HTR-8/SVneo (cell line): ENCODE measurements around the gene C1S.
"Not testable (repeated sequence)": the region's sequence is repeated elsewhere in the genome, so short reads cannot be mapped to it uniquely, and the experiment has no call there.

ENCODE experiments used
- DNase-seq: peaks from one replicate; pipeline ENCODE4 v3.0.0; 2011; ENCODE audit warnings: low spot score, mixed read lengths; ENCODE audit not compliant: insufficient read length
- FAIRE-seq: peaks from 2 replicates; lab custom pipeline; 2011; peaks lifted over from hg19 to GRCh38; lab: Jason Lieb, UNC

Gene C1S

GRCh38 chr12:7045913-7046312, 14.6 kb upstream of the C1S start:
- FAIRE-seq: peak; percentile 28
- DNase-seq: no peak

GRCh38 chr12:7046383-7047105, 14.0 kb upstream of the C1S start:
- FAIRE-seq (peak; percentile 26), DNase-seq (no peak)

DNA sequence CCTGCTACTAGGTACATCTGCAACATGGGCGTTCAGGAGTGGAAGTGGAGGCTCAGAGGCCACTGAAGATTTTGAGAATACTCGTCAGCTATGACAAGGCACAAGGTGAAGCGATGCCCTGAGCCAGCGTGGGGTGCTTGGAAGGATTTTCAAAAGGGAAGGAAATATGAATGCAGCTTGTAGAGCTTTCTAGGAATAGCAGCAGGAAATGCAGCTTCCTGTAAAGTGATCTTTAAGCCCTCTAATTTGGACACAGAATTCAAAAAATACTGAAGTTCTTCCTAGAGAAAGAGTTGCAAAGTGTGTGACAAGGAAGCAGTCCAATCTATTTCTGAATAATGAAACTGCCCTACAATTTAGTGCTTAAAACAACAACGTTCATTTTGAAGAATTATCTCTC, 13.2 kb upstream of the C1S start:
- FAIRE-seq (no peak), DNase-seq (no peak)

GRCh38 chr12:7049445-7049951, 11.0 kb upstream of the C1S start:
- not testable (repeated sequence) for FAIRE-seq, DNase-seq

DNA sequence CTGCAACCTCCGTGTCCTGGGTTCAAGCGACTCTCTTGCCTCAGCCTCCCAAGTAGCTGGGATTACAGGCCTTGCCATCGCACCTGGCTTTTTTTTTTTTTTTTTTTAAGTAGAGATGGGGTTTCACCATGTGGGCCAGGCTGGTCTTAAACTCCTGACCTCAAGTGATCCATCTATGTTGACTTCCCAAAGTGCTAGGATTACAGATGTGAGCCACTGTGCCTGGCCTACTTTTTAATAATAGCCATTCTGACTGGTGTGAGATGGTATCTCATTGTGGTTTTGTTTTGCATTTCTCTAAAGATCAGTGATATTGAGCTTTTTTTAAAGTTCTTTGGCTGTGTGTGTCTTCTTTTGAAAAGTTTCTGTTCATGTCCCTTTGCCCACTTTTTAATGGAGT, 10.5 kb upstream of the C1S start:
- not testable (repeated sequence) for DNase-seq, FAIRE-seq

DNA sequence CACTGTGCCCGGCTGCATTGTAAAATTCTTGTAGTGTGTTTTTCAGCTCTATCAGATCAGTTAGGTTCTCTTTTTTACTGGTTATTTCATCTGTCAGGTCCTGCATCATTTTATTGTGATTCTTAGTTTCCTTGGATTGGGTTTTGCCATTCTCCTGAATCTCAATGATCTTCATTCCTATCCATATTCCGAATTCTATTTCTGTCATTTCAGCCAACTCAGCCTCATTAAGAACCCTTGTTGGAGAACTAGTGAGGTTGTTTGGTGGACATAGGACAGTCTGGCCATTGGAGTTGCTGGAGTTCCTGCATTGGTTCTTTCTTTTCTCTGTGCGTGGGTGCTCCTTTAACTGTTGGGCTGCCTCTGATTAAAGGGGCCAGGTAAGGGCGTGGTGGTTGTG, 5.6 kb upstream of the C1S start:
- DNase-seq: no peak
- FAIRE-seq: no peak

GRCh38 chr12:7055736-7056135, 4.8 kb upstream of the C1S start:
- DNase-seq, FAIRE-seq: not testable (repeated sequence)

GRCh38 chr12:7058163-7058845, 2.2 kb upstream of the C1S start:
- peak; percentile 13 for FAIRE-seq
- DNase-seq: no peak

GRCh38 chr12:7058850-7059395, 1.6 kb upstream of the C1S start:
- DNase-seq (no peak), FAIRE-seq (no peak)

DNA sequence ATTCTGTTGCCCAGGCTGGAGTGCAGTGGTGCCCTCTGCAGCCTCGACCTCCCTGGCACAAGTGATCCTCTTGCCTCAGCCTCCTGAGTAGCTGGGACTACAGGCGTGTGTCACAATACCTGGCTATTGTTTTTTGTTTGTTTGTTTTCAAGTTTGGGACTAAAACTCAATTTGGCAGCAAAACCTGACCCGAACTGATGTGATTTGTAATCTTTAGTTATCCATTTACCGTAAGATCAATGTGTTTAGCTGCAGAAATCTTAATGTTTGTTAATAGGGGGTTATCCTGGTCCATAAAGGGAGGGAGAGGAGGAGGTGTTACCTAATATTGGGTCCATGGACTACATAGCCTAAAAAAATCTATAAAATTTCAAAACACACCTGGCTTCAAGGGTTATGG, 738 bp upstream of the C1S start:
- no peak for FAIRE-seq
- DNase-seq: no peak

DNA sequence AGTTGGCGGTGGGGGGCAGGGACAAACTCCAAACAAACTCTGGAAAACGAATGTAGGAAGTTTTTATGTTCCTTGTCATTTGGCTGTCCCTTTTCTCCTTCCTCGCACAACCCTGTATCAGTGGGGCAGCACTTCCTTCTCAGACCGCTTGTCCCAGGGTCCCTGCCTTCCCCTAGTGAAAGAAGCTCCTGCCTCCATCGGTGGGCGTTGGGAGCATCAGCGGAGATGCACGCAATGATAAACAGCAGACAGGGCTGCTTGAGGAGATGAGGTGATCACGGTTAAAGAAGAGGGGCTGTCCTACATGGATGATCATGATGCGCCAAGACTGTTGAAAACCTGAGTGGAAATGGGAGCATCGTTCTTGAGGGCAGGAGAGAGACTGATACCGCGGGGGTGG, 620 bp downstream of the C1S start:
- DNase-seq (no peak), FAIRE-seq (no peak)

- DNase-seq (no peak), FAIRE-seq (no peak)
These were observed 1.1 kb downstream of the C1S start for GRCh38 chr12:7061596-7061995.

- no peak for DNase-seq
- no peak for FAIRE-seq
These were observed 4.0 kb downstream of the C1S start for GRCh38 chr12:7064516-7064915.

- FAIRE-seq (no peak), DNase-seq (no peak)
These were observed 4.6 kb downstream of the C1S start for GRCh38 chr12:7065073-7065623.

GRCh38 chr12:7066596-7066995, 6.1 kb downstream of the C1S start:
- no peak for DNase-seq
- peak; percentile 80 for FAIRE-seq

GRCh38 chr12:7067096-7067495, 6.6 kb downstream of the C1S start:
- no peak for DNase-seq
- FAIRE-seq: no peak

DNA sequence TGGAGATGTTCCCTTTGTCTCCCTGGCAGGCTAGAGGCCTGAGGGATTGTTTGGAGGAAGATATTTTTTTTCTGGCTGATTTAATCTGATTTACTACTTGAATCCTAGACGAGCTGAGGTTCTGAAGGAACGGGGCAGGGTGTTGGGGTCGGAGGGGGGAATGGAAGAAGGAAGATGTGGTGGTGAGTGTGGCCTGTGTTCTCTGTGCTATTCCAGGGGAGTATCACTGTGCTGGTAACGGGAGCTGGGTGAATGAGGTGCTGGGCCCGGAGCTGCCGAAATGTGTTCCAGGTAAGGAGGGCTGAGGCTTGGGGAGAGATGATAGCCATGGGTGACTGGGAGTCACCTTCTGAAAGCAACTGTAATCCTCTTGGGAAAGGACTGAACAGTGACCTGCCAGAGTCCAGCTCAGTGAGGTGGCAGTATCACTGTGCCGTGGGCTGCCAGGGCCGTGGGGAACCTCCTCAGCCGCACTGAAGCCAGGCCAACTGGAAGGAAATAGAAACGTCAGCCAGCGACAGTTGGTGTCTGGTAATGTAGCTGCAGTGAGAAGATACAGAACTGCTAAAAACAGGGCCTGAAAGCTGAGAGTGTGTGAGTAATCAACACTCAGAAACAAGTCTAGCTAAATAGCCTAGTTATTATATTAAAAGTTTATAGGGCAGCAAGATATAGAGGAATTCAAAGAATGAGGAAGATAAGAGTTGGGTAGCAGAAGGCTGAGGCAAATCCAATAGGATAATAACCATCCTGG, 7.9 kb downstream of the C1S start:
- FAIRE-seq (no peak), DNase-seq (no peak)

DNA sequence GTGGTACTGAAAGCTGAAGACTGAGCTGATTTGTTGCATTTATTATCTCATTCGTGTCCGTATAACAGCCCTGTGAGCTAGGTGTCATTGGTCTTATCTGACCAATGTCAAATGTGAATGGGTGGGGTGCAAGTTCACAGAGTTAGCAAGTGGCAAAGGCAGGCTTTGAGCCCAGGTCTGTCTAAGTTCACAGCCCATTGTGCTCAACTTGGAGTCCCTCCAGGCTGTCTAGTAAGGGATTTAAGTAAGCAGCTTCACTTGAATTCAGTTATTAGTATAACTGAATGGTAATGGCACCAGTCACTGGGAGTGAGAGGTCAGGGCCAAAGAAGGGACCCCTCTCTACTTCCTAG, 8.5 kb downstream of the C1S start:
- FAIRE-seq: peak; percentile 13

DNA sequence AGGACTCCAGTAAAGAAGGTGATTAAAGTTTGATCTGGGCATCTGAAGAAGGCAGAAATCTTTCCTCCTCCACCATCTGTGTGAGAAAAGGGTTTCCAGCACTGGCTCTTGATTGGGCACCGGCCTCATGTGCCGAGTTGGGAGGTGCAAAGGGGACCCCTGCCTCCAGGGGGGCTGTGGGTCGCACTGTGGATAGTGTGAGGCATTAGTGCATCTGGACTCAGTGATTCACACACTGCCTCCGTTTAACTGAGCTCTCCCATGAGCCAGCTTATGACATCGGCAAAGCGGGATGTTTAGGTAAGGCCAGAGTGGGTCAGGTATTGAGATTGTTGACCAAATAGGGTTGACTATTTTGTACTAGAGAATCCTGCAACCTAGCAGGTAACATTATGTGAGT, 8.9 kb downstream of the C1S start:
- no peak for DNase-seq
- FAIRE-seq: no peak

More for the DNA sequence above, 8.5 kb downstream of the C1S start:
- no peak for DNase-seq

GRCh38 chr12:7072035-7072434, 11.5 kb downstream of the C1S start:
- no peak for FAIRE-seq

More at GRCh38 chr12:7072035-7072434, 11.5 kb downstream of the C1S start:
- no peak for DNase-seq
